HG02840 (cell line): ENCODE measurements around the gene CETP.
A peak's percentile ranks its signal among the peaks of the same experiment; 100 is the strongest.
"Not testable (repeated sequence)": the region's sequence is repeated elsewhere in the genome, so short reads cannot be mapped to it uniquely, and the experiment has no call there.

Source experiments
- ATAC-seq: cut with Tn5 transposase; IDR thresholded peaks from one replicate; pipeline ENCODE4 v1.9.1; 2021; ENCODE audit warnings: mild to moderate bottlenecking, moderate library complexity, moderate number of reproducible peaks; ENCODE audit not compliant: unreplicated experiment, low FRiP score

CETP gene

DNA sequence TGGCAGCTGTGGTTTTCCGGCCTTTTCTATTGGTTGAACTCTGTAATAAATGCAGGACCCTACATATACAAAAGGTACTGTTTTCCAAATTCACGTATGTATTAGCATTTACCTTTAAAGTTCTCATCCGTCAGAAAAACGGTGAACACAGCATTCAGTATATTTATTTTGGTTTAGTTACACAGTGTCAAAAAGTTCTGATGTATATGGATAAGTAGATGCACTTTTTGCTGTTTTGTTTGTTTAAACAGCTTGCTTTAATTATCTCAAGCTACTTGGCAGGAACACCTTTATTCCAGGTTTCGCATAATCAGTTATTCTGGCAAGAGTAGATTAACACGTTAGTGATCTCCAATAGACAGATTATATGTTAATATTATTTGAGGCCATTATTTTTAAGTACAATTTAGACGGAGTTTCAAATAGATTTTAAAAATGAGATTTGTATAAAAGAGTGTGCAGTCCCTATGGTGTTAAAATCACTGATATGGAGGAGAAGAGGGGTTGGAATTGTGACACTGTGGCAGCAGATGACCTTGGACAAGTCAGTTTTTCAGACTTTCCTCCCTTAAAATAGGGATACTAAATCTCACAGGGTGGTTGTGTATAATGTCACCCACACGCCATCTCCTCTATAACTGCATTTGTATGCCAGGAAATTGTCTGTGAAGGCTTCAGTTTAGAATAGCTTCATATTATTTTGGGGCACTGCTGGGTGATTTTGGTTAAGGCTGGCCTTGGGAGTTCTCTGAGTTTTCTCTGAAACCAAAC, 27.7 kb upstream of the CETP start:
- no peak for ATAC-seq

DNA sequence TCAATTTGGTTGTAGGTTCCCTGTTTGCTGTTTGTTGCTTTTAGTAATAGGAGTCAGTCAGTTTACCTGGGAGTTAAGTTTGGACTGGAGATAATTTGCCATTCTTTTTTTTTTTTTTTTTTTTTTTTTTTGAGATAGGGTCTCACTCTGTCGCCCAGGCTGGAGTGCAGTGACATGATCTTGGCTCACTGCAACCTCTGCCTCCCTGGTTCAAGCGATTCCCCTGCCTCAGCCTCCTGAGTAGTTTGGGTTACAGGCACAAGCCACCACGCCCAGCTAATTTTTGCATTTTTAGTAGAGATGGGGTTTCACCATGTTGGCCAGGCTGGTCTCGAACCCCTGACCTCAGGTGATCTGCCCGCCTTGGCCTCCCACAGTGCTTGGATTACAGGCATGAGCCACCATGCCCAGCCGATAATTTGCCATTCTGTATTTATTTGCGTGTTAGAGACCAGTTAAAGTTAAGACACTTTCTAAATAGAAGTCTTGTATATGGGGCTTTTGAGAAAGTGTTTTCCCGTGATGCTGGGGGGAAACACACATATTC, 27.1 kb upstream of the CETP start:
- ATAC-seq: not testable (repeated sequence)

DNA sequence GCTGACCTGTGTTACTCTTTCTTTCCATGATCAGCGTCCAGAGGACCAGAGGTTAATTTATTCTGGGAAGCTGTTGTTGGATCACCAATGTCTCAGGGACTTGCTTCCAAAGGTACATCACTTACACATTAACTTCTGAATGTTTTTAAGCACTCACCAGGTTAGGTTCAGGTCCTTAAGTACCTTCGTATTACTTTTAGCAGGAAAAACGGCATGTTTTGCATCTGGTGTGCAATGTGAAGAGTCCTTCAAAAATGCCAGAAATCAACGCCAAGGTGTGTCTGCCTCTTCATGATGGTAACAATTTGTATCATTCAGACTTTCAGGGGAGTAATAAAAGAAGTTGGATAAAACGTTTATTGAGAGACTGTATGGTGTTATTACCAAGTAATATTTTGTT, 26.5 kb upstream of the CETP start:
- ATAC-seq: no peak

DNA sequence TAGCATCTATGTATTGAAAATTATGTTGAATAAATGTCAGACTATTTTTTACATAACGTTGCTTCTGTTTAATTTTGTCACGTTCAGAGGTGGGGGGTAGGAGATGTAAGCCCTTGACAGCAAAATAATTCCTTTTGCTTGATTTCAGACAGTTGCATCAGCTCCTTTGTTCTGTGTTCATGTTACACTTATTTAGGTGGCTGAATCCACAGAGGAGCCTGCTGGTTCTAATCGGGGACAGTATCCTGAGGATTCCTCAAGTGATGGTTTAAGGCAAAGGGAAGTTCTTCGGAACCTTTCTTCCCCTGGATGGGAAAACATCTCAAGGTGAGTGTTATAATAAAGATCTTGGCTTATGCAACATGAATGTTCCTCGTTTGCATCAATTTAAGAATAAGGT, 25.3 kb upstream of the CETP start:
- ATAC-seq: no peak

DNA sequence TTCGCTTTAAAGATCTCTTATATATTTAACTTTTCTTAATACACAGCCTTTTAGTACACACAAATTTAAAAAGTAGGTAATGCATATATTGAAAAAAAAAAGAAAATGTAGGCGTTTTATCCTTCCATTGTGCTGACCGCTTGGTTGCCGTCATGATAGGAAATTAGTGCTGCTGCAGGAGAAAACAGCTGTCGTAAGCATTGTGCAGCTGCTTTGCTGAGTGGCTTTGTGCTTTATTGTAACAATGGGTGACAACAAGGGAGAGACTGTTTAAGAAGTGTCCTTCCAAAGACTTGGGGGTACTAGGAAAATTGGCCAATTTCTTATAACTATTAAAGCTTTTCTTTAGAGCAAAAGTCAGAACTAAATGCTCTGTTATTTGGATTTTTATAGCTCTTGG, 24.8 kb upstream of the CETP start:
- ATAC-seq: no peak

DNA sequence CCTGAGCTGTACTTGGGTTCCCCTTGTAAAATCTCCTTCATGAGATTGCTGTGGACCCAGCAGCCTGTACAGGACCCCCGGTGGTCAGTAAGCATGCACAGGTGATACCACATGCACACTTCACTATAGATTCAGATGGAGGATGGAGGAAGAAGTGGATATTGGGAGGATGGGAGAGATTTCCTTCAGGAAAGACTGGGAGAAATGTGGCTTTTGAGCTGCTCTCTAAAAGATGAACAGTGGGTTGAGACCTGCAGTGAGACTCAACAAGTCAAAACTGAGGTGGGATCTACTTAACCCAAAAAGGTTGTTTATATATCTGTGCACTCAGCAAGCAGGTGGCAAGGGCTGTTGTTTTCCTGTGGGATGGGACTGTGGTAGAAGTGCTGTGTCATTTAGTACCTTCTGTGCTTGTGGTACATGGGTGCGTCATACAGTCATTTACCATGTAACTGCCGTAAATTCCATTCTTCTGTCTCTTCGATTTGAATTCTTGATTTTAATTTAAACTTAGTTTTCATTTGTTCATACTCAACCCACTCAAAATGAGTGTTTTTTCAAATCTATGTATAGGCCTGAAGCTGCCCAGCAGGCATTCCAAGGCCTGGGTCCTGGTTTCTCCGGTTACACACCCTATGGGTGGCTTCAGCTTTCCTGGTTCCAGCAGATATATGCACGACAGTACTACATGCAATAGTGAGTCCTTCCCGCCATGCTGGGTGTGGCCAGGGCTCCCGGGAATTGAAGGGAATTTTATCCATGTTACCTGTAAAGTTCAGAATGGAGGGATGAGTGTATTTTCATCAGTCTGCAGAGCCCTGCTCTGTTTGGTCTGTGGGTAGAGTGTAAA, 22.9 kb upstream of the CETP start:
- no peak for ATAC-seq

DNA sequence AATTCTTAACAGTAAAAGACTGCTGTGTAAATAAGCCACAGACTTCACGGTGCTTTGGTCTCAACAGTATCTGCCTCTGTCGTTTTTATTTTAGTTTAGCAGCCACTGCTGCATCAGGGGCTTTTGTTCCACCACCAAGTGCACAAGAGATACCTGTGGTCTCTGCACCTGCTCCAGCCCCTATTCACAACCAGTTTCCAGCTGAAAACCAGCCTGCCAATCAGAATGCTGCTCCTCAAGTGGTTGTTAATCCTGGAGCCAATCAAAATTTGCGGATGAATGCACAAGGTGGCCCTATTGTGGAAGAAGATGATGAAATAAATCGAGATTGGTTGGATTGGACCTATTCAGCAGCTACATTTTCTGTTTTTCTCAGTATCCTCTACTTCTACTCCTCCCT, 21.9 kb upstream of the CETP start:
- ATAC-seq: no peak

DNA sequence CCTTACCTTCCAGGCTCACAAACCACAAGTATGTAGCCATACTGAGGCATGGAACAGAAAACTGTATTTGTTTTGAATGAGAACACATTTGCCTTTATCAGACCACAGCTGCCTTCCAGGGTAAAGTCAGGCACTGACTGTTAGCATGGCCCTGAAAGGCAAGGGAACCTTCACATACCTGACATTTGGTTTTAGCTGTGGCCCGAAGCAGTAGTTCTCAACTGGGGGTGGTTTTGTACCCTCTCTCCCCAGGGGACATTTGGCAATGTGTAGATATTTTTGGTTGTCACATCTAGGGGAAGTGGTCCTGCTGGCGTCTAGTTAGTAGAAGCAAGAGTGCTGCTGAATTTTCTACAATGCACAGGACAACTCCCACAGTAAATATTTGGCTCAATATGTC, 20.7 kb upstream of the CETP start:
- ATAC-seq: no peak

DNA sequence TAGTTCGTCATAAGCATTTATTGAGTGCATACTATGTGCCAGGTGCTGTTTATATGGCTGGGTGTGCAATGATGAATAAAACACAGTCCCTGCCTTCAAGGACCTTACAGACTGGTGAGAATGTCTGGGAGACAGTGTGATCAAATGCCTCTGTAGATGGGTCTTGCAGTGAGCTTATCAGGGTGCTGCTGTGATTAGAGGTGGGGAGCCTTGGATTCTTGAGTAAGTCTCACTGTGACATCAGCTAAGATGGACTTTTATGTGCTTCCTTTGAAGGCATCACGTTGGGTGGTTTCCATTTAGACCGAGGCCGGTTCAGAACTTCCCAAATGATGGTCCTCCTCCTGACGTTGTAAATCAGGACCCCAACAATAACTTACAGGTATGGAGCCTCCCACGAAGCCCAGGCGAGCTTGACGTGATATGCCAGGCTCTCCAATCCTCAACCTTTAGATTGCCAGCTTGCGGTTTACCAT, 19.9 kb upstream of the CETP start:
- ATAC-seq: no peak

DNA sequence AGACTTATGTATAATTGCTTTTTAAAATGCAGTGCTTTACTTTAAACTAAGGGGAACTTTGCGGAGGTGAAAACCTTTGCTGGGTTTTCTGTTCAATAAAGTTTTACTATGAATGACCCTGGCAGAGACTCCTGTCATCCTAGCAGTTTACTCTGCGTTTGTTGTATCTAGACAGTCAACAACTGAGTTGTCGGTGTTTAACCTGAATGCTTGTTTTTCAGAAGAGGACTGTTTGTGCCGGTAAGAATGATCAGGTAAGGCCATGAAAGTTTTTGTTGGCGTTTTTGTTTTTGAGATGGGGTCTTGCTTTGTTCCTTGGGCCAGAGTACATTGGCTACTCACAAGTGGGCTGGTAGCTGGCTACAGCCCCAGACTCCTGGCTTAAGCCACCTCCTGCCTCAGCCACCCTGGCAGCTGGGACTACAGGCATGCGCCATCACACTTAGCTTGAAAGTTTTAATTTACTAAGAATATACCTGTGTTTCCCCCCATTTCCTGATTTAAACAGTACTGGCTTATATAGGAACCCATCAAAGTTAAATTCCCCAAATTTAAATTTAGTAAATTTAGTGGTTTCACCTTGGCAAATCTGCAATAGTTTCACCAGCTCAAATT, 17.9 kb upstream of the CETP start:
- no peak for ATAC-seq

DNA sequence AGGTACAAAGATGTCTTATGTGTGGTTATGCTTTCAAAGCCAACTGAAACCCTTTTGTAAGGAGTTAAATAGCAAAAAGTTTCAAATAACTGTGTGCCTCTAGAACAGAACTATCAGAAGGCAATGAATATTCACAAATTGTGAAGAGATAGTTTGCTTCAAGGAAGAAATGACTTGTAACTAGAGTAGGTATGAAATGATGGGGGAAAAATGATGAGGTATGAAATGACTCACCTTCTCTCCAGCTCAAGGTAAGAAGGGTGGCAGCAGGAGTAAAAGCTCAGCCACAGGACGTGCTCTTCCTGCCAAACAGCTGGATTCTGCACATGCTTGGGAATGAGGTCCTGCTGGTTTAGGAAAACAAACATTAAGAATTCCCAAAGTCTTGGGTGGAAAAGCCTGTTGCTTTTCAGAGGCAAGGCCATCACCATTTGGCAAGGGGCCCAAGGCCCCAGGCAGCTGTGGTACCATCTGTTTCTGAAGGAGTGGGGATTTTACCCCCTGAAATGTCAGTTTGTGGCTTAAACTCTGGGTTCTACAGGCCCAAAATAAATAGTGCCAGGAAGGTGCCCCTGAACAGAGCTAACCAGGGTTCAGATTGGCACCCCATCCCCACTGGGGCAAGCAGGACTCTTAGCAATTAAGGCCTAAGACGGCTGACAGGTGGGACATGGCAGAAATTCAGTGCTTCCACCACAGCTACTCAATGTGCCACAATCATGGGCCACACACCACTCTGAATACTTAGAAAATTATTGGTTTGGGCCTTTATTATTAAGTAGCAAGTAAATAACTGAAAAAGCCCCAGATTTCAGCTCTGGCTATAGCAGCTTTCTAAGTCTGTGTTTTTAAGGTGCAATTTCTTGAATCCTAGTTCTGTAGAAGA, 16.6 kb upstream of the CETP start:
- peak; percentile 39 for ATAC-seq

DNA sequence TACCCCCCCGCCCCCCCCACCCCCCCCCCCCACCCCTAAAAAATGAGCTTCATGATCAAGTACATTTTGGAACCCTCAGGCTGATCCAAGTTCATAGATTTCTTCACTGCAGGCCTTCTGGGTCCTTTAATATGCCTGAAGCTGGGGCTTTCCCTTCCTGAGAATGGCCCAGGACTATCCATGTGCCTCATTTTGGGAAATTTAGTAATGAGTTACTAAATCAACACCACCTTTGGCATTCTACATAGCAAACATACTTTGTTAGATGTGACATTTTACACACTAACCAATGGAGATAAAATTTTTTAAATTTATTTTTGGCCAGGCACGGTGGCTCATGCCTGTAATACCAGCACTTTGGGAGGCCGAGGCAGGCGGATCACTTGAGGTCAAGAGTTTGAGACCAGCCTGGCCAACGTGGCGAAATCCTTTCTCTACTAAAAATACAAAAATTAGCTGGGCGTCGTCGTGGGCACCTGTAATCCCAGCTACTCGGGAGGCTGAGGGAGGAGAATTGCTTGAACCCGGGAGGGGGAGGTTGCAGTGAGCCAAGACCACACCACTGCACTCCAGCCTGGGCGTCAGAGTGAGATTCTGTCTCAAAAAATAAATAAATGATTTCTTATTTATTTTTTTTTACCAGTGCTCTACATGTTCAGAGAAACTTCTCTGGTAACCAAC, 15.8 kb upstream of the CETP start:
- no peak for ATAC-seq

DNA sequence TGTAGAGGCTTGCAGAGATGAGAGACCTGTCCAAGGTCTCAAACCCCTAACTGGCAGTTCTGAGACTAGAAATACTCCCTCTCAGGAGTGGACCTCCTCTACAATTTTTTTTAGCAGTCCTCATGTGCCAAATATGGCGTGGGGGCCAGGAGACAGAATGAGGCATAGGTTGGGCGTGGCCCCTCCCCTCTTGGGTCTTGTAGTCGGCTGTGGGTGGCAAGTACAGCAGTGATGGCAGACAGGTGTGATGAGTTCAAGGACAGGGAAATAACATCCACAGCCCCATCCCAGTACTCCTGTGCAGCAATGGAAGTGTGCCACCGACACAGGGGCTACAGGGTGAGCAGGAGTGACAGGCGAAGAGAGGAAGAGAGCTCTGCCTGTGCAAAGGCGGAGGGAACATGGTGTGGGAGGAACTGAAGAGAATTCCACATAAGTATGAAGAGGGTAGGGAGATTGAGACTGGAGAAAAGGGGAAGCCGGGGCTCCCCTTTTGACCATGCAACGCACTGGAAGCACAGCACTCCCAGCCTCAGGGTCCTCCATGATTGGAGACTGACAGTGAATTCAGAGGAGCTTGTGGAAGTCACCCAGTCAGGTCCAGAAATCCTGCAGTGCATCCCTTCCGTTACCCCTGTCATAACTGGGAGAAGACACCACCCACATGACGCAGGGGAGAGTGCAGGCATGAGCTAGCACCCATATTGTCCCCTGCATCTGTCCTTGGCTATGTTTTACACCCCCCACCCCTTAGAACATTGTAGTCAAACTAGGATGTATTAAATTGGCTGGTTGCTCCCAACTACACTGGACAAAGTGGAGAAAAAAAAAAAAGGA, 14.8 kb upstream of the CETP start:
- no peak for ATAC-seq

DNA sequence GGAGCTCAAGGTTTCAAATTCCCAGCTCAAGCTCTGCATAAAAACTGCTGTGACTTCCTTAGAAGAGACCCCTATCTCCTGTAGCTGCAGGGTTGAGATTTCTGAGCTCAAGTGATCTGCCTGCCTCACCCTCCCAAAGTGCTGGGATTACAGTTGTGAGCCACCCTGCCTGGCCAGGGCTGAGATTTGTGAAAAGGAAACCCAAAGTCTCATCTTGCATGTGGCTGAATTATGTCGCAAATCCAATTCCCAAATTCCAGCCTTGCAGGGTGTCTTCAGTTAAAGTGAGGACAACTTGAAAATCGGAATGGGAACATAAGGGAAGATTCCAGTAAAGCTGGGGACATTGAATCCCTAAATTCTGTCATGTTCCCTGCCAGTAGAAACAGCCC, 14.2 kb upstream of the CETP start:
- ATAC-seq: no peak

DNA sequence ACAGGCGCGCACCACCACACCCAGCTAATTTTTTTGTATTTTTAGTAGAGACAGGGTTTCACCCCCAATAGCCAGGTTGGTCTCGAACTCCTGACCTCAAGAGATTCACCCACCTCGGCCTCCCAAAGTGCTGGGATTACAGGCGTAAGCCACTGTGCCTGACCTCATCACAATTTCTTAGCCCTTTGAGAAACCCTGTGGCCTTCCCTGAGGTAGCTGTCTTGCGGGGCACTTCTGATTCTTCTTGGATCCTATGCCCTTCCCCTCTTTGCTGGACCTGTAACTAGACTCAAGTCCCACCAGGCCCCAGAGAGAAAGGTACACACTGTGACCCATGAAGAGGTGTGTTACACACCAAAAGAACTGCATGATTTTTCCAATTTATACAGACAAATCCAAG, 13.5 kb upstream of the CETP start:
- ATAC-seq: no peak

DNA sequence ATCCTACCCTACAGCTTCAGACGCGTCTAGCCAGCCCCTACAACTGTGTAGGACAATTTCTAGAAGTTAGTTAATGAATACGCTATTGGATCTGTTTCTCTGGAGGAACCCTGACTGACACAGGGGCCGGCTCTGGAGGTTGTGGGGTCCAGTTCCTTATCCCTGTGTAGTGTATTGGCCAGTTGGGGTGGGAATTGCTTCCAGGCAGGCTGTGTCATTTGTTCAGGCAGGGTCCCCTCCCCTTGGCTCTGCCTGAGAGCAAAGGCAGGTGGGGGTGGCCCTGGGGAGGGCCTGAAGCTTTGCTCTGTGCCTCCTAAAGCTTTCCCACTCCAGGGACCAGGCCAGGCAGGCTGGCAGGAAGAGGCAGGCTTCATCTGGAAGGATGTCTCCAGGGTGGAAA, 11.7 kb upstream of the CETP start:
- no peak for ATAC-seq

DNA sequence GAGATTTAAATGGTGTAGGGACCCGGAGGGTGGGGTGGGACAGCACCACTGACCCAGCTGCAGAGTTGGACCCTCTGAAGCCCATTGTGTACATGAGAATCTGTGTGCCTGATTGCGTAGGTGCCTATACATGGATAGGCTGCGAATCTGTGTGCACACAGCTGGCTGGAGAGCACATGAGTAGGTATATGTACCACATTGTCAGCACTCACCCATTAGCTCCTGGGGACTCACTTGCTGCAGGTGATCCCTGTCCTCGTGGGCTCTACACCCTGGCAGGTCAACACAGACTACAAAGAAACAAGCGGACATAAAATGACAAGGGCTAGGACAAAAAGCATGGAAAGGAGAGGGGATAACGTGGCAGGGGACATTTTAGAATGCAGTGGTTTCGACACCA, 11.3 kb upstream of the CETP start:
- ATAC-seq: no peak

DNA sequence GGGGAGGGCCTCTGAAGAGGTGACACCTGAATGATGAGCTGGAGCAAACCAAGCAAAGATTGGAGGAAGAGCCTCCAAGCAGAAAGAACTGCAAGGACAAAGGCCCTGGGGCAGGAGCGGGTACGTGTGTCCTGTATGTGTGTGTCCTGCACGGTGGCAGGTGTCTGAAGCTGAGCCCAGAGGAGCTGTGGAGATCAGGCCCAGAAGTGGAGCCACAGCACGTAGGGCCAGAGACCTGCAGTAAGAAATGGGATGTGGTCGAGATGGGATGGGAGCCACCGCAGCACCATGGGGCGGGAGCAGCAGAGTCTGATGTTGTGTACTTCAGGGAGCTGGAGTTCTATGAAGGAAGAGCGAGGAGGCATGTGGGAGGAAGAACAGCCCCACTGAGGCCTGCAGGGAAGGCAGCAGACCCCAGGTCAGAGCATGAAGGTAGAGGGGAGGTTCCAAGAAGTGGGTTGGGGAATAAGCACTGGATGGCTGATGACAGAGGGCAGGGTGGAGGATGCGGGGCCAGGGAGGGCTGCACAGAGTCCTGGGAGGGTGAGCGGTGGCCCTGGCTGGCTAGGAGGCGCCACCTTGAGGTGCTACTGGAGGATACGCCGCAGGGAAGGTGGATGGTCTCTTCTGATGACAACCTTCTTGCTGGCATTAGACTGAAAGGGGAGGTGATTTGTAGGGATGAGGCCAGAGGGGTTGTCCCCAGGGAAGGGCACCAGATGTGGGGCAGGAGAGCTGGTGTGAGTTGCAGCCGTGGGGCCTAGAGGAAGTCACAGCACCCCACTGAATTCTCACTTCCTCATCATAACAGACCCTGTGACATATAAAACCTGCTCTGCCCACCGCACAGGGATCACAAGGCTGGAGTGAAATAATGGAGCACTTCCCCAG, 10.6 kb upstream of the CETP start:
- ATAC-seq: no peak
